Vagina (tissue), 2 donors: ENCODE results near the gene ITGB4. TPM values are rescaled to one million over a fixed set of nuclear protein-coding genes. Genes with fewer than 3 reads are reported as not detected.

Experiments
- DNase-seq, 2 donors: peaks; one replicate each; pipeline ENCODE4 v3.0.0-alpha.2; 2017; ENCODE audit errors: extremely low spot score in 2 of 2
- H3K27ac ChIP-seq: fragments of 200-600 bp; sonication (generic); one replicate; pipeline ENCODE4 v1.5.1; 2019
- H3K27me3 ChIP-seq: fragments of 200-600 bp; sonication (generic); one replicate; pipeline ENCODE4 v1.5.1; 2019
- H3K36me3 ChIP-seq, 2 donors: fragments of 200-600 bp; sonication (generic); one replicate each; pipeline ENCODE4 v1.5.1; 2017 to 2019
- H3K4me1 ChIP-seq: fragments of 200-600 bp; sonication (generic); one replicate; pipeline ENCODE4 v1.5.1; 2019
- H3K4me3 ChIP-seq, 2 donors: fragments of 200-600 bp; sonication (generic); 1 replicate in 1 of 2; 2 replicates in 1 of 2; pipeline ENCODE4 v1.5.1; 2016 to 2019
- H3K9me3 ChIP-seq: fragments of 200-600 bp; sonication (generic); one replicate; pipeline ENCODE4 v1.5.1; 2019
- POLR2A ChIP-seq, 2 donors: fragments of 450-650 bp; IDR thresholded peaks; one replicate each; pipeline ENCODE4 v1.6.1; 2017; ENCODE audit warnings: antibody characterized with exemption in 2 of 2, mild to moderate bottlenecking in 2 of 2, moderate library complexity in 2 of 2
- POLR2AphosphoS5 ChIP-seq, 2 donors: sonication (generic); formaldehyde crosslinking; IDR thresholded peaks; one replicate each; pipeline ENCODE4 v1.9.0; 2017; ENCODE audit warnings: antibody characterized with exemption in 2 of 2, mild to moderate bottlenecking in 2 of 2, low read depth in 1 of 2; ENCODE audit not compliant: insufficient read depth in 1 of 2
- intact Hi-C: fragments of 100-400 bp; cut with DNase I; formaldehyde crosslinking; loops from one replicate; pipeline ENCODE4 v1.15.1; 2023
- total RNA-seq: library from RNA; depleted of rRNA; stranded (reverse); fragments of >200 nt; gene quantifications from one replicate; pipeline ENCODE4 v1.2.3, GENCODE V29; 2016
- TF ChIP-seq, protein P1 (sequence below), 3 experiments: fragments of 450-650 bp in 2 of 3; fragments of 200-600 bp in 1 of 3; sonication (generic) in 1 of 3; IDR thresholded peaks; one replicate each; pipeline ENCODE4 v1.5.1; 2017 to 2019; ENCODE audit warnings: antibody characterized with exemption in 3 of 3, mild to moderate bottlenecking in 2 of 3, moderate library complexity in 2 of 3

ITGB4 gene
- total RNA-seq, 1 donor from 2014 or later: 169 TPM

DNA sequence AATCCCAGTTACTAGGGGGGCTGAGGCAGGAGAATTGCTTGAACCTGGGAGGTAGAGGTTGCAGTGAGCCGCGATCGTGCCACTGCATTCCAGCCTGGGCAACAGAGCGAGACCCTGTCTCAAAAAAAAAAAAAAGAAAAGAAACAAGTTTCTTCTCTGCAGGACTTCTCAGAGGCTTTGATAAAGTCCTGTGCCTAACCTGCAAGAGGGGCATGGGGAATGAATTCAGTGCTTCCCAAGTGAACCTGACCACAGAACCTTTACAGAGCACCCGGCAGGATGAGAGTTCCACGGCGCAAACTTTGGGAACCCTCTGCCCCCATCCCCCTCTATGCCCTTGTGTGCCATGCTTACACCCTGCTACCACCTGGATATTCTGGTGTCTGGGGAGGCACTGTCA, 17.9 kb downstream of the ITGB4 start:
- Histone ChIP-seq H3K27me3 (no peaks in the 10 kb centered on the region), H3K9me3 (no peaks in the 10 kb centered on the region), H3K27ac (no peak overlapping the region), H3K36me3 (peaks cover 0 to 14% of the 10 kb centered on the region in 2 donors), H3K4me1 (no peaks in the 10 kb centered on the region), H3K4me3 (no peak overlapping the region)
- no peak for DNase-seq
- TF ChIP-seq POLR2A (IDR thresholded peaks at IDR 0.05): no peak
- TF ChIP-seq, protein P1, sequence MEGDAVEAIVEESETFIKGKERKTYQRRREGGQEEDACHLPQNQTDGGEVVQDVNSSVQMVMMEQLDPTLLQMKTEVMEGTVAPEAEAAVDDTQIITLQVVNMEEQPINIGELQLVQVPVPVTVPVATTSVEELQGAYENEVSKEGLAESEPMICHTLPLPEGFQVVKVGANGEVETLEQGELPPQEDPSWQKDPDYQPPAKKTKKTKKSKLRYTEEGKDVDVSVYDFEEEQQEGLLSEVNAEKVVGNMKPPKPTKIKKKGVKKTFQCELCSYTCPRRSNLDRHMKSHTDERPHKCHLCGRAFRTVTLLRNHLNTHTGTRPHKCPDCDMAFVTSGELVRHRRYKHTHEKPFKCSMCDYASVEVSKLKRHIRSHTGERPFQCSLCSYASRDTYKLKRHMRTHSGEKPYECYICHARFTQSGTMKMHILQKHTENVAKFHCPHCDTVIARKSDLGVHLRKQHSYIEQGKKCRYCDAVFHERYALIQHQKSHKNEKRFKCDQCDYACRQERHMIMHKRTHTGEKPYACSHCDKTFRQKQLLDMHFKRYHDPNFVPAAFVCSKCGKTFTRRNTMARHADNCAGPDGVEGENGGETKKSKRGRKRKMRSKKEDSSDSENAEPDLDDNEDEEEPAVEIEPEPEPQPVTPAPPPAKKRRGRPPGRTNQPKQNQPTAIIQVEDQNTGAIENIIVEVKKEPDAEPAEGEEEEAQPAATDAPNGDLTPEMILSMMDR (IDR thresholded peaks at IDR 0.05): no peak
- intact Hi-C loops: no loop called here

DNA sequence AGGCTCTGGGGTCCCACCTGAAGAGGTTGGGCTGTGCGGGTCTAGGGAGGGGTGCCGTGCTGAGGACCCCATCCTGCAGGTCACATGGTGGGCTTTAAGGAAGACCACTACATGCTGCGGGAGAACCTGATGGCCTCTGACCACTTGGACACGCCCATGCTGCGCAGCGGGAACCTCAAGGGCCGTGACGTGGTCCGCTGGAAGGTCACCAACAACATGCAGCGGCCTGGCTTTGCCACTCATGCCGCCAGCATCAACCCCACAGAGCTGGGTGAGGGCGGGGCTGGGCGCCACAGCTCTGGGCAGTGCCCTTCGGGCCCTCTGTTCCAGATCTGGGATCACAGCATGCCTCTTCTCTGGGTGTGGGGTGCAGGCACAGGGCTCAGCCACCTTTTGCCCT, 18.5 kb downstream of the ITGB4 start:
- TF ChIP-seq POLR2AphosphoS5 (IDR thresholded peaks at IDR 0.05; ENCODE audit: insufficient read depth in 1 of 2, low read depth in 1 of 2): no peak
- no peak for TF ChIP-seq POLR2A (IDR thresholded peaks at IDR 0.05)
- TF ChIP-seq, protein P1 (IDR thresholded peaks at IDR 0.05): no peak
- H3K36me3 ChIP-seq: peaks cover 0 to 14% of the 10 kb centered on the region in 2 donors
- intact Hi-C loops: no loop called here
- no peaks in the 10 kb centered on the region for H3K9me3 ChIP-seq
- DNase-seq: no peak
- no peaks in the 10 kb centered on the region for H3K27me3 ChIP-seq
- H3K27ac ChIP-seq: no peak overlapping the region
- H3K4me3 ChIP-seq: no peak overlapping the region
- H3K4me1 ChIP-seq: no peaks in the 10 kb centered on the region

DNA sequence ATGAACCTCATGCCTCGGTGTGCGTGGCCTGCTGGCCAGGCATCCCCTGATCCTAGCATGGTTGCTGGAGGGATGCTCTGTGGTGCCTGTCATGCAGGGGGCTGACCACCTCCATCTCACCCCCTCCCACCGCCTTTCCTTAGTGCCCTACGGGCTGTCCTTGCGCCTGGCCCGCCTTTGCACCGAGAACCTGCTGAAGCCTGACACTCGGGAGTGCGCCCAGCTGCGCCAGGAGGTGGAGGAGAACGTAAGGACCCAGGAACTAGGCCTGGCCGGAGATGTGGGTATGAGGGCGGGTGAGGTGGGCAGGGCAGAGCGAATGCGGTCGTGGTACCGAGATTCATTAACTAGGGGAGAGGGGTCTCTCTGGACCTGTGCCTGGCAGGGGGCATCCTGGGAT, 19.0 kb downstream of the ITGB4 start:
- Histone ChIP-seq H3K27ac (no peak overlapping the region), H3K27me3 (no peaks in the 10 kb centered on the region), H3K4me3 (no peak overlapping the region), H3K36me3 (peaks cover 0 to 14% of the 10 kb centered on the region in 2 donors), H3K4me1 (no peaks in the 10 kb centered on the region), H3K9me3 (no peaks in the 10 kb centered on the region)
- intact Hi-C loops: no loop called here
- TF ChIP-seq, protein P1 (IDR thresholded peaks at IDR 0.05): no peak
- TF ChIP-seq POLR2AphosphoS5 (IDR thresholded peaks at IDR 0.05; ENCODE audit: insufficient read depth in 1 of 2, low read depth in 1 of 2) (no peak), POLR2A (IDR thresholded peaks at IDR 0.05) (no peak)
- no peak for DNase-seq

DNA sequence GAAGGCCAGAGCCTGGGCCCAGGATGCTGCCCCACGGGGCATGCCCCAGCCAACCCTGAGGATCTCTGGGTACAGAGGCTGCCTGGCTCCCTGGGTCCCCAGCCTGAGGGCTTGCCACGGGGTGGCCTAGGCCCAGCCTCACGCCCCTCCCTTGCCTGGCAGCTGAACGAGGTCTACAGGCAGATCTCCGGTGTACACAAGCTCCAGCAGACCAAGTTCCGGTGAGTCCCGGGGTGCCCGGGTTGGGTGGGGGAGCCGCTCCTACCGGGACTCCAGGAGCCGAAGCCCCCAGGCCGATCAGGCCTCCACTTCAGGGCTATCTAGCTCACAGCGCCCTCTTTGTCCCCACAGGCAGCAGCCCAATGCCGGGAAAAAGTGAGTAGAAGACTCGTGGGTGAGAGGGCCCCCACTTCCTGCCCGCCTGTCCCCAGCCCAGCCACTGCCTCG, 19.4 kb downstream of the ITGB4 start:
- intact Hi-C loops: loop anchor here (1.0 kb wide), 1 partner anchor 48 kb away; no protein-coding TSS in a partner anchor
- DNase-seq: no peak
- peaks cover 0 to 14% of the 10 kb centered on the region in 2 donors for H3K36me3 ChIP-seq
- TF ChIP-seq POLR2A (IDR thresholded peaks at IDR 0.05) (no peak), POLR2AphosphoS5 (IDR thresholded peaks at IDR 0.05; ENCODE audit: insufficient read depth in 1 of 2, low read depth in 1 of 2) (no peak)
- H3K4me3 ChIP-seq: no peak overlapping the region
- H3K9me3 ChIP-seq: no peaks in the 10 kb centered on the region
- no peak overlapping the region for H3K27ac ChIP-seq
- H3K4me1 ChIP-seq: no peaks in the 10 kb centered on the region
- H3K27me3 ChIP-seq: no peaks in the 10 kb centered on the region

DNA sequence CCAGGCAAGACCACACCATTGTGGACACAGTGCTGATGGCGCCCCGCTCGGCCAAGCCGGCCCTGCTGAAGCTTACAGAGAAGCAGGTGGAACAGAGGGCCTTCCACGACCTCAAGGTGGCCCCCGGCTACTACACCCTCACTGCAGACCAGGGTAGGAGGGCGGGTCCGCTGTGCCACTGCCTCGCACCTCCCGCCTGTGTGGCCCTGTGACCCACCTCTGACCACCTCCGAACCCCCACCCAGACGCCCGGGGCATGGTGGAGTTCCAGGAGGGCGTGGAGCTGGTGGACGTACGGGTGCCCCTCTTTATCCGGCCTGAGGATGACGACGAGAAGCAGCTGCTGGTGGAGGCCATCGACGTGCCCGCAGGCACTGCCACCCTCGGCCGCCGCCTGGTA, 21.1 kb downstream of the ITGB4 start:
- H3K4me3 ChIP-seq: no peak overlapping the region
- no peaks in the 10 kb centered on the region for H3K27me3 ChIP-seq
- H3K27ac ChIP-seq: no peak overlapping the region
- TF ChIP-seq POLR2AphosphoS5 (IDR thresholded peaks at IDR 0.05; ENCODE audit: insufficient read depth in 1 of 2, low read depth in 1 of 2): no peak
- TF ChIP-seq POLR2A (IDR thresholded peaks at IDR 0.05): no peak
- TF ChIP-seq, protein P1 (IDR thresholded peaks at IDR 0.05): no peak
- no peak for DNase-seq
- H3K9me3 ChIP-seq: no peaks in the 10 kb centered on the region
- H3K36me3 ChIP-seq: peaks cover 0 to 11% of the 10 kb centered on the region in 2 donors
- intact Hi-C loops: no loop called here
- peaks cover 3% of the 10 kb centered on the region for H3K4me1 ChIP-seq
